ENCODE measurements around the gene RNF130. TPM values are rescaled to one million over a fixed set of nuclear protein-coding genes. Genes with fewer than 3 reads are reported as not detected.
A peak's percentile ranks its signal among the peaks of the same experiment; 100 is the strongest.

The RNF130 gene
- total and polyA plus RNA-seq, 2 of the 13 experiments (the other 11 are each of a cell fraction or from before 2014, with no cell fraction given) = 28.2 to 28.3 TPM

MicroRNA genes within 50 kb of the gene (microRNA counts, 767-probe panel; counts per million panel counts)
- not detected for microRNA hsa-miR-340-5p

Small RNAs within 50 kb of the gene (microRNA-seq; reads per million reads assigned to microRNA genes)
- 160 reads per million, percentile 77 among the genes with 10 or more reads in this experiment for gene MIR340

Small RNAs within 50 kb of the gene (small RNA-seq; reads per million reads assigned to genes)
- 16.6 to 5,857 (median 3,888) reads per million in 3 experiments for gene MIR340 (ENCODE audit: insufficient read depth in 2 of 3, insufficient read length in 3 of 3, low read depth in 2 of 3, low replicate concordance in 1 of 3)

Other genes with a start within 250 kb of the RNF130 start
- 11.3 and 15.5 TPM in 2 replicates for gene MRNIP, start 212.9 kb downstream of the RNF130 start, total RNA-seq (2016; rRNA removed; fragmentation: Illumina TruSeq; extraction: Trizol)
- gene MRNIP, start 212.9 kb downstream of the RNF130 start, polyA plus RNA-seq (2011; rRNA removed) = 32.6 and 34.1 TPM in 2 replicates
- gene TBC1D9B, start 163.9 kb downstream of the RNF130 start, total RNA-seq (2016; rRNA removed; fragmentation: Illumina TruSeq; extraction: Trizol) = 26.8 and 35.0 TPM in 2 replicates
- gene TBC1D9B, start 163.9 kb downstream of the RNF130 start, polyA plus RNA-seq (2011; rRNA removed) = 50.0 and 59.5 TPM in 2 replicates
- not detected in 2 replicates for gene RASGEF1C, start 137.5 kb upstream of the RNF130 start, total RNA-seq (2016; rRNA removed; fragmentation: Illumina TruSeq; extraction: Trizol)
- 0.14 TPM in 1 of 2 replicates, not detected in the other for gene RASGEF1C, start 137.5 kb upstream of the RNF130 start, polyA plus RNA-seq (2011; rRNA removed)
- 30.1 and 30.7 TPM in 2 replicates for gene MAPK9, start 220.3 kb upstream of the RNF130 start, total RNA-seq (2016; rRNA removed; fragmentation: Illumina TruSeq; extraction: Trizol)
- 37.5 and 56.1 TPM in 2 replicates for gene MAPK9, start 220.3 kb upstream of the RNF130 start, polyA plus RNA-seq (2011; rRNA removed)